ENCODE results near the gene RSPRY1. TPM values are rescaled to one million over a fixed set of nuclear protein-coding genes. Genes with fewer than 3 reads are reported as not detected.
A peak's percentile ranks its signal among the peaks of the same experiment; 100 is the strongest.

The RSPRY1 gene
- total and polyA plus RNA-seq, 8 donors = 32.5 to 46.8 (median 39.8) TPM

- intact Hi-C loops (cut with DNase I) = no loop called here
- ATAC-seq (no peak), DNase-seq (peak in 1 of 4 donors; percentile 24)
- Histone ChIP-seq H3K9me3 (no peaks in the 10 kb centered on the region), H3K4me3 (no peak overlapping the region), H3K27me3 (no peaks in the 10 kb centered on the region), H3K27ac (peak overlapping the region; percentile 74 to 83), H3K36me3 (no peaks in the 10 kb centered on the region), H3K4me1 (peaks cover 18 to 48% of the 10 kb centered on the region in 2 donors)
- no peak for TF ChIP-seq CTCF (IDR thresholded peaks at IDR 0.05)
Observed at GRCh38 chr16:57263541-57264351, 77.6 kb downstream of the RSPRY1 start.

- Histone ChIP-seq H3K9me3 (no peaks in the 10 kb centered on the region), H3K27me3 (no peaks in the 10 kb centered on the region), H3K27ac (peak overlapping the region; percentile 74 to 83), H3K4me3 (no peak overlapping the region), H3K36me3 (no peaks in the 10 kb centered on the region), H3K4me1 (peaks cover 22 to 52% of the 10 kb centered on the region in 2 donors)
- DNase-seq (peak in 1 of 4 donors; percentile 17), ATAC-seq (no peak)
- intact Hi-C loops (cut with DNase I) = no loop called here
- no peak for TF ChIP-seq CTCF (IDR thresholded peaks at IDR 0.05)
Observed at GRCh38 chr16:57264381-57264780, 78.3 kb downstream of the RSPRY1 start.

GRCh38 chr16:57264950-57265371, 78.8 kb downstream of the RSPRY1 start:
- TF ChIP-seq CTCF (IDR thresholded peaks at IDR 0.05) = no peak

GRCh38 chr16:57265850-57266530, 79.9 kb downstream of the RSPRY1 start:
- Histone ChIP-seq H3K36me3 (no peaks in the 10 kb centered on the region), H3K27me3 (no peaks in the 10 kb centered on the region), H3K4me3 (no peak overlapping the region), H3K9me3 (no peaks in the 10 kb centered on the region), H3K27ac (peak overlapping the region; percentile 74 to 83), H3K4me1 (peaks cover 22 to 49% of the 10 kb centered on the region in 2 donors)
- TF ChIP-seq CTCF (IDR thresholded peaks at IDR 0.05) = no peak
- intact Hi-C loops (cut with DNase I) = no loop called here
- ATAC-seq (peak; percentile 86), DNase-seq (peak in 3 of 4 donors; percentile 65 to 88 (median 85))

More at GRCh38 chr16:57264950-57265371, 78.8 kb downstream of the RSPRY1 start:
- Histone ChIP-seq H3K27me3 (no peaks in the 10 kb centered on the region), H3K4me1 (peaks cover 22 to 57% of the 10 kb centered on the region in 2 donors), H3K36me3 (no peaks in the 10 kb centered on the region), H3K9me3 (no peaks in the 10 kb centered on the region), H3K27ac (peak overlapping the region; percentile 74 to 83), H3K4me3 (no peak overlapping the region)
- DNase-seq (peak in 3 of 4 donors; percentile 66 to 90 (median 87)), ATAC-seq (peak; percentile 83)
- intact Hi-C loops (cut with DNase I) = no loop called here
